Hematopoietic multipotent progenitor cell (in vitro differentiated cells): Measurements from ENCODE around the gene EIF2B5. TPM values are rescaled to one million over a fixed set of nuclear protein-coding genes. Genes with fewer than 3 reads are reported as not detected.
A peak's percentile ranks its signal among the peaks of the same experiment; 100 is the strongest.
"Not testable (repeated sequence)": the region's sequence is repeated elsewhere in the genome, so short reads cannot be mapped to it uniquely, and the experiment has no call there.

Experiments used
- DNase-seq, 3 donors: peaks; one replicate each; pipeline ENCODE4 v3.0.0-alpha.2; 2011 to 2015; ENCODE audit warnings: low read depth in 2 of 3, low spot score in 2 of 3
- total RNA-seq: library from RNA; depleted of rRNA; stranded (reverse); fragments of >200 nt; gene quantifications from one replicate; pipeline ENCODE4 v1.2.3, GENCODE V29; 2012

Gene EIF2B5
- total RNA-seq, 1 donor: 60.3 TPM

DNA sequence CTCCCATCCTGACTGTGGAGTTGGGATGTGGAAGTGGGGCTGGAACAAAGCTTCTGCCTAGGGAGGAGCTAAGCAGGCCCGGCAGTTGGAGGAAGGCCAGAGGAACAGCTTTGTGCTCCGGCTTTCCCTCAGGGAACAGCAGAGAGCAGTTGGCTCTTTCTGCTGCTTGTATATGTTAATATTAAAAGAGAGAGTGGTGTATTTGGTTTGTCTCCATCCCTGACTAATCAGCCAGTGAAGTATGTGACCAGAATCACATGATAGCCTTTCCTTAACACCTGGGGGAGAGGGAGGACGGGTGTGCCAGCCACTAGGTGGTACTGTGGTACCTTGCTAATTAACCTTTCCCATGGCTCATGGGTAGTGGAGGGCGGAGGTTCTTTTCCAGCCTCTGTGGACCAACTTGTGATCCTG is 10.0 kb downstream of the EIF2B5 start:
- peak in 2 of 3 donors; percentile 42 to 54 for DNase-seq

DNA sequence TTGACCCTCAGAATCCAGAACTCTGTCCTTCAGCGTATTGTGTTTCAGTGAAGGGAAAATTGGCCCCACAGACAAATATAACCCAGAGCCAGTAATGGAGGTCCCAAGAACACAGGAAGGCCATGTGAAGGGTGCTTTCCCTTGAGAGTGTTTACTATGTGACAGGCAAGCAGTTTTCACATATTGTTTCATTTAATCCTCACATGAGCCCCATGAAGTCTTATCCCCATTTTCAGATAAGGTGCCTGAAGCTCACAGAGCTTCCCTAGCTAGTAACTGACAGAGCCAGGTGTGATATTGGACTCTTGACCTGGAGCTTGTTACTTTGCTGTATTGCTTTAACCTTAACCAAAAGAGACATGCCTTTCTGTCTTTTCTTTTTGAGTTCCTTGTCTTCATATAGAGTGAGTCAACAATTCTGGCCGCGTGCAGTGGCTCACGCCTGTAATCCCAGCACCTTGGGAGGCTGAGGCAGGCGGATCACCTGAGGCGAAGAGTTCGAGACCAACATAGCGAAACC is 10.7 kb downstream of the EIF2B5 start:
- no peak for DNase-seq

DNA sequence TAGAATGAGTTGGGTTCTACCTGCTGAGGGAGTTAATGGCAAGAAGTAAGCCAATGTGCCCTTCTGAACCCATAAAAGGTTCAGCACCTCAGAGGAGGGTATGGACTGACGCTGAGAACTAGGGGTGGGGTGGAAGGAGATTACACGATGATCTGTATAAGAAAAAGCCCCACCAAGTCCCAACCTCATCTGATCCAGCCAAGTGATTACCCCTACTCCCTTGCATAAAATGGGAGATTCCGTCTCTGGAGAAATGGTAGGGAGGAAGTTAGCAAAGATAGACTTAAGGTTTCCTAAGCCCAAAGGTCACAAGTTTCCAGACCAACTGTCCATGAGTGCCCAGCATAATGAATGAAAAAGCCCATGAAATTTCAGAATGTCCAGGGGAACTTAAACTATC is 12.9 kb downstream of the EIF2B5 start:
- no peak for DNase-seq

DNA sequence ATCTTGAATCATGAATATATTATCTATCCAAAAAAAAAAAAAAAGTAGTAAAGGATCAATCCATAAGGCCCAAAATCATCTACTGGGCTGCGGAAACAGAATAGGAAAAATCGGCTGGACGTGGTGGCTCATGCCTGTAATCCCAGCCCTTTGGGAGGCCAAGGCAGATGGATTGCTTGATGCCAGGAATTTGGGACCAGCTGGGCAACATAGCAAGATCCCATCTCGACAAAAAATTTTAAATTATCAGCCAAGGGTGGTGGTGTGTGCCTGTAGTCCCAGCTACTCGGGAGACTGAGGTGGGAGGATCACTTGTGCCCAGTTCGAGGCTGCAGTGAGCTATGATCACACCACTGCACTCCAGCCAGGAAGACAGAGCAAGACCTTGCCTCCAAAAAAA is 14.0 kb downstream of the EIF2B5 start:
- DNase-seq: no peak

DNA sequence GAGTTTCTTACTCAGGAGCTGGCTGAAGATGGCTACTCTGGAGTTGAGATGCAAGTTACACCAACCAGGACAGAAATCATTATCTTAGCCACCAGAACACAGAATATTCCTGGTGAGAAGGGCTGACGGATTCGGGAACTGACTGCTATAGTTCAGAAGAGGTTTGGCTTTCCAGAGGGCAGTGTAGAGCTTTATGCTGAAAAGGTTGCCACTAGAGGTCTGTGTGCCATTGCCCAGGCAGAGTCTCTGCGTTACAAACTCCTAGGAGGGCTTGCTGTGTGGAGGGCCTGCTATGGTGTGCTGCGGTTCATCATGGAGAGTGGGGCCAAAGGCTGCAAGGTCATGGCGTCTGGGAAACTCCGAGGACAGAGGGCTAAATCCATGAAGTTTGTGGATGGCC is 14.6 kb downstream of the EIF2B5 start:
- DNase-seq: not testable (repeated sequence)

DNA sequence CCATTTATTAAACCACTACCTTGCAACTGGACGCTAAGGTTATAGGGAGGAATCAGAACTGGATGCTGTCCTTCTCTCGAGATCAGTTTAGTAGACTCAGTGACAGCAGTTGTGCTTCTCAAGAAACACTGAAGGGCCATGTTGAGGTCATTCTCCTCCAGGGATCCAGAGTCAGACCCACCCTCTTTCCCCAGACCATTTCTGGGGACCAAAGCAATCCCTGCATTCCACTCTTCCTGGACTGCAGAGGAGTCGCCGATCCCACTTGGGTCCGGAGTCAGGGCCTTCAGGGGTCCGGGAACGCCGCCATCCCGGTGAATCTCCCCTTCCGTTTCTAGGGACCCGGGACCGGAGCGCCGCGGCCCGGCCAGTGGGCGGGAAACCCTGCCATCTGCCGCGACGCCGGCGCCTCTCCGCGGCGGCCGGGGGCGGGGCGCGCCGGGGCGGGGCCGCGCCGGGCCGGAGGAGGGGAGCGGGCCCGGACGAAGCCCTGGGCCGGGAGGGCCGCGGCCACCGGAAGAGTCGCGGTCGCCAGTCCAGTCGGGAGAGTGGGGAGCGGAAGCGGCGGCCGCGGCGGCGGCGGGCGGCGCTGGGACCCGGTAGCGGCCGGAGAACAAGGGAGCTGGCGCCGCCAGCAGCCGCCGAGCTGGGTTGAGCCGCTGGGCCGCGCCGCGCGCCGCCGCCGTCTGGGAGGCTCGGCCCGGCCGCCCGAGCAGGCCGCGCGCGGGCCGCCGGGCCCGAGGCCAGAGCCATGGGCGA is 19.9 kb downstream of the EIF2B5 start, which contains the start of gene DVL3:
Gene DVL3 (plus strand): TSS at position 493 of the 759 bp plus-strand sequence. CDS start 259 bp downstream, at position 752.
- peak in 2 of 3 donors; percentile 17 to 51 for DNase-seq

DNA sequence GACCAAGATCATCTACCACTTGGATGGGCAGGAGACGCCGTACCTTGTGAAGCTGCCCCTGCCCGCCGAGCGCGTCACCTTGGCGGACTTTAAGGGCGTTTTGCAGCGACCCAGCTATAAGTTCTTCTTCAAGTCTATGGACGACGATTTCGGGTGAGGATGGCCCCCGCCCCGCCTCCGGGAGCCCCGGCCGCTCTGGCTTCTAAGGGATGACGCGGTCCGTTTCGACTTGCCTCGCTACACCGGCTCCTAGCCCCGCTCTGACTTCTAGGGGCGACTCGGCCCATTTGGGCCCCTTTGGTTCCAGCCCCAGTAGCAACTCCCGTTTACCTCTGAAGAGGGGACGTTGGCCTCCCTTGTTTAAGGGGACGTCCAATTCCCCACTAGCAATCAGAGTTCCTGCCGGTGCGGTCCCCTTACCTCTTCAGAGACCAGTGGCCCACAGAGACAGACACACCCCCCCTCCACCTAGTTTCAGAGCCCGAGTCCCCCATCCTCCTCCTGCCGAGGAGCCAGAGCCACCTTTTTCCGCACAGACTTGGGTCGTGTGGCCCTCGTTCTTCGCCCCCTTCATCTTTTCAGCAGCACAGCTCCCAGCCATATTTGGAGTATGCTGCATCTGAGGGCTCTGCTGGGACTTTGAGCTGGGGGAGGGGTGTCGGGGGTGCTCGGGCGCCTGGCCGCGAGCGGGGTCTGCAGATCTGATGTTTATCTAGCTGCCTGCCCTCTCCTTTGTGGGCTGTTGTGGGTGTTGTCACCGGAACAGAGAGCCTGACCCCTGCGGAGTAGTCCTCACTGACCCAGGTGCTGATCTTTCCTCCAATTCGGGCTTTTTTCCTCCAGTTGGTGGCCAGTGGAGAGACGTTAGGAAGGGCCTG is 20.7 kb downstream of the EIF2B5 start:
- DNase-seq: peak in 2 of 3 donors; percentile 21 to 33

DNA sequence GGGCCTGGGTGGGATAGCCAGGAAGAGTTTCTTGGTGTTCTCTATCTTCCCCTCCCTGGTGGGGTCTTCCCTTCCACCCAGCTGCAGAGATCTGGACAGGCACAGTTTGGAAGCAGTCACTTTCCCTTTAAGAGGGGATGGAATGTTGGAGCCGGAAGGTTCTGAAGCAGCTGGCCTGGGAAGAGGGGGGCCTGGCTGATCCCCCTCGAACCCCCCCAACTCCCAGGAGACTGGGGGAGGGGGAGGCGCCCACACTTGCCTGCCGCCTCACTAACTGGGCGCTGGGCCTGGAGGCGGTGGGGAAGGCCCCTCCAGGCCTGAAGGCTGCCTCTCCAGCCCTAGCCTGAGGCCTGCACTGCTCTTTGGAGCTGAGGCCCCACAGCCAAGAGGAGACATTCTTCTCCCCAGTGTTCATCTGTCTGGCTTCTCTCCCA is 21.4 kb downstream of the EIF2B5 start:
- DNase-seq: no peak

DNA sequence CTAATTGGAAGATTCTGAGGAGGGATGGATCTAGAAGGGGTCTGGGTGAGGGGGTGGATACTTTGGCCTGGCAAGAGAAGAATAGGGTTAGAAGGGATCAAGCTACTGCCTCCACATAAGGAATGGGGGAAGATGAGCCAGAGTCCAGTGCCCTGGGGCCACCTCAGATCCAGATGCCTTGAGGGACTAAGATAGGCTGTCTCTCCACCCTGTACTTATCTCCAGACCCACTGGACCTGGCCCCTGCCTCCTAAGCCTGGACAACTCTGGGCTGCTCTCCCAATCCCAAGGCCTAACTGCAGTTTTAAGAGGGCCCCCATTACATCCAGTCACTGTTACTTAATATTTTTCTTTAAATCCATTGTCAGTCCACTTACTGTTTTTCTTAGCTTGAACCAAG is 22.0 kb downstream of the EIF2B5 start:
- DNase-seq: no peak

DNA sequence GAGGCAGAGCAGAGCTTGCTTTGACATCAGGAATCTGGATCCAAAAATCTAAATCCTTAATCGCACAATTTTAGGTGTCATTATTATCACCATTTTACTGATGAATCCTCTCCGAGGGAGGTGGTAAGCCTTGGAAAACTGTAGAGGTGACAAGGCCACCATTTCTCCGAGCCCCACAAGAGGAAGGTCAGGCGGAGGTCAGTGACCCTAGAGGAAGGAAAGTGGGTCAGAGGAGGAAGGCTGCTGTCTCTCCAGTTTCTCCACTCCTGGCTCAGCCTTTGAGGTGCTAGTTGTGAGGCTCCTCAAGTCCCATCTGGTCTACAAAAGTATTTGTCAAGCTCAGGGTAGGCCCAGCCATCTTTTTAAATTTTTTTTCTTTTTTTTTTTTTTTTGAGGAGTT is 23.2 kb downstream of the EIF2B5 start:
- DNase-seq: no peak

DNA sequence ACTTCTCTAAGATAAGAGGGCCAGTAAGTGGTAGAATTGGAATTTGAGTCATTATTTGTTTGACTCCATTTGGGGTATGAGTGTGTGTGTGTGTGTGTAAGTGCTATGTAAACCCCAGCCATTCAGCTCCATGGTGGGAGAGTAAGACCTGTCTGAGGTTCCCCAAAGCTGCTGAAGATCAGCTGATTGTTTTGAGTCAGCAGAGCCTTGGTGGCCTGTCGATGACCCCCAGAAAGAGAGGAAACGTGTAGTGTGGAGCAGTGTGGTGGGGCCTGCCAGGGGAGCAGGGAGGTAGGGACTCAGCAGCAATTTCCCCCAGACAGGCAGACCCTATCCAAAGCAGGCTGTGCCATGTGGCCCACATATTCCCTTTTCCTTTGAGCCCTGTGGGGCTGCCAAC is 25.3 kb downstream of the EIF2B5 start:
- no peak for DNase-seq

DNA sequence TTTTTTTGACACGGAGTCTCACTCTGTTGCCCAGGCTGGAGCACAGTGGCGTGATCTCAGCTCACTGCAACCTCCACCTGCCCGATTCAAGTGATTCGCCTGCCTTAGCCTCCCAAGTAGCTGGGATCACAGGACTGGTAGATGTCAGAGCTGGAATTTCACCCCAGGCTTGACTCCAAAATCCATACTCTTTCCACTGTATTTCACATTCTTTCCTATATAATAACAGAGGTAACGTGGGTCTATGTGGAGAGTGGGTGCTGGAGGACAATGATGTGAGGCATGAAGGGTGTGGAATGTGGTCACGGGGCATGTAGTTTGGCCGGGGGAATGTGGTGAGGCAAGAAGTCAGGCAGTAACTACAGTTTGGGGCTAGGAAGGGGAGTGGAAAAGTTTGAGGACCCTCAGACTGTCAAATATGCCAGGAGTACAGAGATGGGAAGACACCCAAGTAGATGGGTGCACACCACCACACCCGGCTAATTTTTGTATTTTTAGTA is 27.5 kb downstream of the EIF2B5 start:
- not testable (repeated sequence) for DNase-seq

DNA sequence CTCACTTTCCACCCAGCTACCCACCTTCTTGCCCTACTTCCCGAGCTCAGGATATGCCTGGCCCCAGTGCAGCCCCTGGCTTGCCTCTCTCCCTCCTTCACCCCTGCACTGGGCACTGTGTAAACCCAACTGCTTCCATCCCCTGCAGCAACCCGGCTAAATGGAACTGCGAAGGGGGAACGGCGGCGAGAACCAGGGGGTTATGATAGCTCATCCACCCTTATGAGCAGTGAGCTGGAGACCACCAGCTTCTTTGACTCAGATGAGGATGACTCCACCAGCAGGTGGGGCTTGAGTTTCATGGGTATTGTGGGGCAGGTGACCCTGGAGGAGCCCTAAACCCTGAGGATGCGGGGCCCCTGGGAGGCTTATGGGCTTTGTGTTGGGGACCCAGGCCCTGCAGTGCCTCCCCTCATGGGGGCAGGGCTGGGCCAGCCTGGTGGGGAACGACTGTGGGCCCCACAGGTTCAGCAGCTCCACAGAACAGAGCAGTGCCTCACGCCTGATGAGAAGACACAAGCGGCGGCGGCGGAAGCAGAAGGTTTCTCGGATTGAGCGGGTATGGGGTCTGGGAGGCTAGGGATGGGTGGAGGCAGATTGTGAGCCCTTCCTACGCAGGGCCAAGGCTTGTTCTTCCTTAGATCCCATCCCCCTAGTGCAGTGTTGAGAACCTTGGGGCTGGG is 29.6 kb downstream of the EIF2B5 start:
- DNase-seq: no peak

DNA sequence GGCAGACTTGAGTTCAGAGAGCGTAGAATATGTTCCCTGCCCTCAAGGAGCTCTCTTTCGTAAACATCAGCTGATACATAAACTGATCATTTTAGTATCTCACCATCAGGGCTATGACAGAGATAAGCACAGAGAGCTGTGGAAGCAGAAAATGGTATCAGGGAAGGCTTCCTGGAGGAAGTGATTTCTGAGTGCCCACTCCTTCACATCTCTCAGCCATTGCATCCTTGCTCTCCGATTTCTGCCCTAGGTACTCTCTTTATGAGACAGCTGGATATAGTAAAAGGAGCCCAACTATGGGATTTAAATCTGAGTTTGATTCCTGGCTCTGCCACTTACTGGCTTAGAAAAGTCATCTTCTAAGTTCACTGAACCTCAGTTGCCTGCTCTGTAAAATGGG is 30.4 kb downstream of the EIF2B5 start:
- no peak for DNase-seq

DNA sequence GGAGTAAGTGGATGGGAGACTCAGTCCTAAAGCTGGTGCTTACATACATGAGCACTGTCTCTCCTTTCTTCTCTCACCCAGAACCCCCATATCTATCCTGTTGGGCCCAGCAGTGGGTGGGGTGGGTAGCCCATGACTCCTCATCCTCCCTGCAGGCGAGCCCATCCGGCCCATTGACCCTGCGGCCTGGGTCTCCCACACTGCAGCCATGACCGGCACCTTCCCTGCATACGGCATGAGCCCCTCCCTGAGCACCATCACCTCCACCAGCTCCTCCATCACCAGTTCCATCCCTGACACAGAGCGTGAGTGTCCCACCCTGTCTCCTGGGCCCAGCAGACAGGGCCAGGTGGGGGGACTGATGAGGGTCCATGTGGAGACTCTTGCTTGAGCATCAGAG is 31.5 kb downstream of the EIF2B5 start:
- no peak for DNase-seq

DNA sequence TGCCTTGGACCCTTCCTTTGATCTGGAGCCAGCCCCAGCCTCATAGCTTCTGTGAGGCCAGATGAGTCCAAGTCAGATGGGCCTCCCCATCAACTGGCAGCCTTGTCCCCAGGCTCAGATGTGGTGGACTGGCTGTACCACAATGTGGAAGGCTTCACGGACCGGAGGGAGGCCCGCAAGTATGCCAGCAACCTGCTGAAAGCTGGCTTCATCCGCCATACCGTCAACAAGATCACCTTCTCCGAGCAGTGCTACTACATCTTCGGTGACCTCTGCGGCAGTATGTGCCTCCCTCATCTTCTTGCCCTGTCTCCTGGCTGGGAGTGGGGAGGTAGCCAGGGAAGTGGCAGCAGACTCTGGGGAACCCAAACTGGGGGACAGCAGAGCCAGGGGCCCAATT is 32.6 kb downstream of the EIF2B5 start:
- no peak for DNase-seq

DNA sequence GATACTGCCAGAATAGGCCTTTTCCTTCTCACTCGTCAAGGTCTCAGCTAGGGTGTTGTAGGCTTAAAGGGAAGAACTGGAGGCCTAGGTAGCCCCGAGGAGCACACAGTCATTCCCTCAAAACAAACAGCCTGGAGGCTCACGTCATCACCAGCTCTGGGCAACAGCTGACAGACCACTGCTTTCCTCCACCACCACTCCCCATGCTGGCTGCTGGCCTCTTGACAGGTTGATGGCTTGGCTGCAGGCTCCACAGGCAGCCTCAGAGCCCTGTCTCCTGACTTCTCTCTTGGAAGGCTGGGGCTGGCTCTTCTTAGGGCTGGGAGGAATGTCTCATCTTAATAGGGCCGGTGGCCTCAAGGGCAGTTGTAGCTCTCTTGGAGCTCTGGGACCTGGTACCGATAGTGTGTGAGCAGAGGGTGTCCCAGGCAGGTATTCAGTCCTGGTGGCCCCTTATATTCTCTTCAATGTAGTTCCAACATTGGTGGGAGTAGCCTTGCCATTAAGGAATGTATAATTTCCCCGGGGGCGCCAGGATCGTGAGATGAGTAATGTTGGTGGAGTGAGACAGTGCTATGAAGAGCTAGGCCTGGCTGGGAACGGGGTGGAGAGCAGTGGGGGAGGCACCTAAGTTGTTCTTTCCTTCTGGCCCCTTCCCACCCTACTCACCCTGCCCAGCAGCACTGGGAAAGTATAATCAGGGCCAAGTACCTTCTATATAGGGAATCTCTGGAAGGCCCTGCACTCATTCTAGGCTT is 33.4 kb downstream of the EIF2B5 start:
- no peak for DNase-seq

DNA sequence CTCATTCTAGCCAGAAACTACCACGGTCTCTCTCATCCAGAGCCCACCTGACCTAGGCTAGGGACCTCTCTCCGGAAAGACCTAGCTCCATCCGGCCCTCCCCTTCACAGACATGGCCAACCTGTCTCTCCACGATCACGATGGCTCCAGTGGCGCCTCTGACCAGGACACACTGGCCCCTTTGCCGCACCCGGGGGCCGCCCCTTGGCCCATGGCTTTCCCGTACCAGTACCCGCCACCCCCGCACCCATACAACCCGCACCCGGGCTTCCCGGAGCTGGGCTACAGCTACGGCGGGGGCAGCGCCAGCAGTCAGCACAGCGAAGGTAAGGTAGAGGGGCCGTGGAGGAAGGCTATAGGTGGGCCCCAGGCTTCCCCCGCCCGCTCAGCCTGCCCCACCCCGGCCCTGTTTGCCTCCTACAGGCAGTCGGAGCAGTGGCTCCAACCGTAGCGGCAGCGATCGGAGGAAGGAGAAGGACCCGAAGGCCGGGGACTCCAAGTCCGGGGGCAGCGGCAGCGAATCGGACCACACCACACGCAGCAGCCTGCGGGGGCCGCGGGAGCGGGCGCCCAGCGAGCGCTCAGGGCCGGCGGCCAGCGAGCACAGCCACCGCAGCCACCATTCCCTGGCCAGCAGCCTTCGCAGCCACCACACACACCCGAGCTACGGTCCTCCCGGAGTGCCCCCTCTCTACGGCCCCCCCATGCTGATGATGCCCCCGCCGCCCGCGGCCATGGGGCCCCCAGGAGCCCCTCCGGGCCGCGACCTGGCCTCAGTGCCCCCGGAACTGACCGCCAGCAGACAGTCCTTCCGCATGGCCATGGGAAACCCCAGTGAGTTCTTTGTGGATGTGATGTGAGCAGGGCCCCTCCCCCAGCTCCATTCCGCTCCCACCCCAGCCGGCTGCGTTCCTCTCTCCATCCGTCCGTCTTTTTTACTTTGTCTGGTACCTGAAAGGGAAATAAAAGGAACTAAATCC is 35.0 kb downstream of the EIF2B5 start:
- no peak for DNase-seq

DNA sequence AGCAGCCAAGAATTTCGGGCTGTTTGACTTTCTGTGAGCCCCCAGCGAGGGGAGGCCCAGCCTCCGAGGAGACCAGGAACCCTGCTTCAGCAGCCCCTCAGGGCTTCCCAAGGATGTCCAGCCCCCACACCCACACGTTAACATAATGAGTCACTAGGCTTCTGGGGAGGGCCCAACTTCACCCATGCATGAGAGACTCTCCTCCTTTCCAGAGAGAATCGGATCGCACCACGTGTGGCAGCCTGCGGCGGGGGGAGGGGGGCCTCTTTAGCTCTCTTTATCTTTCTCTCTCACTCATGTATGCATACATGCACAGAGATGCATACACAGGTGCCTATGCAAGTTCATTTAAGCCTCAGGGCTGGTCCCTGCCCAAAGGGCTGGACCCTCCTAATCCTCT is 36.4 kb downstream of the EIF2B5 start:
- no peak for DNase-seq
